Muscle layer of colon (tissue), 2 donors: ENCODE data around the gene ARID3A.

Experiments used
- H3K27ac ChIP-seq: one replicate; pipeline ENCODE4 v1.7.0; 2013; ENCODE audit warnings: low read depth, mild to moderate bottlenecking, low read length, moderate library complexity
- H3K27me3 ChIP-seq, 2 donors: one replicate each; pipeline ENCODE4 v1.7.0; 2013; ENCODE audit warnings: low read length in 2 of 2, mild to moderate bottlenecking in 2 of 2; ENCODE audit not compliant: insufficient read depth in 2 of 2, control insufficient read depth in 1 of 2
- H3K36me3 ChIP-seq: one replicate; pipeline ENCODE4 v1.7.0; 2013; ENCODE audit warnings: mild to moderate bottlenecking, low read length; ENCODE audit not compliant: insufficient read depth
- H3K4me1 ChIP-seq: one replicate; pipeline ENCODE4 v1.7.0; 2013; ENCODE audit warnings: mild to moderate bottlenecking, low read length; ENCODE audit not compliant: insufficient read depth
- H3K4me3 ChIP-seq, 2 donors: one replicate each; pipeline ENCODE4 v1.7.0; 2013; ENCODE audit warnings: low read length in 2 of 2, low read depth in 1 of 2, mild to moderate bottlenecking in 1 of 2, moderate library complexity in 1 of 2
- H3K9ac ChIP-seq: one replicate; pipeline ENCODE4 v1.7.0; 2013; ENCODE audit warnings: low read length
- H3K9me3 ChIP-seq: one replicate; pipeline ENCODE4 v1.7.0; 2013; ENCODE audit warnings: mild to moderate bottlenecking, low read length
- donor health status: abdominal sarcoma.
- donor health status: Adenocarcinoma of cecum.

The ARID3A gene

DNA sequence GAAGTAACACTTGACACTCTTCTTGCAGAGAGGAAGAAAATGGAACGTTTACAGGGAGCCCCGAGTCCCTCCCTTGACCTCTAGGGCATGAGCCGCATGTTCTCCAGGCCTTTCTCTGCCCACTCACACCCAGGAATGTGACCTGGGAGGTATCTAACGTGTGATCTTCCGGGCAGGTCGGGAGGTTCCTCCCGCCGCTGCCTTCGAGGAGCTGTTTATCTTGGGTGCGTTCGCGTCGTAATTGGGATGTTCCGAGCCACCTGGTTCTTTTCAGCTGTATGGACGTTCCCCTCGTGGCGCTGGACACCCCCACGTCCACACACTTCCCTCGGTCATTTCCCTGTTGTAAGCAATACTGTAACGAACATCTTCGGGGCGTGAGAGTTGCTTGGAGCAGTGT lies 13.6 kb downstream of the ARID3A start:
- Histone ChIP-seq H3K9me3 (no peaks in the 10 kb centered on the region), H3K4me1 (peaks cover 24% of the 10 kb centered on the region), H3K4me3 (no peak overlapping the region), H3K27ac (no peak overlapping the region), H3K9ac (no peak overlapping the region), H3K36me3 (no peaks in the 10 kb centered on the region), H3K27me3 (no peaks in the 10 kb centered on the region)

DNA sequence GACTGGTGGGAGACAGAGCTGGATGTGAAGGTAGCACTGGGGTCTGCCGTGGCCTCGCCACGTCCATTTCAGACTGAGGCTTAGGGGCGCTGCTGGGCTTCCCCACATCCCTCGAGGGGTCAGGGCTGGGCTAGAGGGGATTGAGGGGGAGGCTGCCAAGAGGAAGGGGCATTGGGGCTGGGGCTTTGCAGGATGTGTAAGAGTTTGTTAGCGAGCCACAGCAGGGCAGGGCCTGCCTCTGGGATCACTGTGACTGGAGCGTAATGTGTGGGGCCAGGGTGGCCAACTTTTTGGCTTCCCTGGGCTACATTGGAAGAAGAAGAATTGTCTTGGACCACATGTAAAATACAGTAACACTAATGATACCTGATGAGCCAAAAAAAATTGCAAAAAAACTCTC lies 14.1 kb downstream of the ARID3A start:
- Histone ChIP-seq H3K36me3 (no peaks in the 10 kb centered on the region), H3K4me1 (peaks cover 19% of the 10 kb centered on the region), H3K27me3 (no peaks in the 10 kb centered on the region), H3K4me3 (no peak overlapping the region), H3K9ac (no peak overlapping the region), H3K27ac (peak overlapping the region; percentile 76), H3K9me3 (no peaks in the 10 kb centered on the region)

DNA sequence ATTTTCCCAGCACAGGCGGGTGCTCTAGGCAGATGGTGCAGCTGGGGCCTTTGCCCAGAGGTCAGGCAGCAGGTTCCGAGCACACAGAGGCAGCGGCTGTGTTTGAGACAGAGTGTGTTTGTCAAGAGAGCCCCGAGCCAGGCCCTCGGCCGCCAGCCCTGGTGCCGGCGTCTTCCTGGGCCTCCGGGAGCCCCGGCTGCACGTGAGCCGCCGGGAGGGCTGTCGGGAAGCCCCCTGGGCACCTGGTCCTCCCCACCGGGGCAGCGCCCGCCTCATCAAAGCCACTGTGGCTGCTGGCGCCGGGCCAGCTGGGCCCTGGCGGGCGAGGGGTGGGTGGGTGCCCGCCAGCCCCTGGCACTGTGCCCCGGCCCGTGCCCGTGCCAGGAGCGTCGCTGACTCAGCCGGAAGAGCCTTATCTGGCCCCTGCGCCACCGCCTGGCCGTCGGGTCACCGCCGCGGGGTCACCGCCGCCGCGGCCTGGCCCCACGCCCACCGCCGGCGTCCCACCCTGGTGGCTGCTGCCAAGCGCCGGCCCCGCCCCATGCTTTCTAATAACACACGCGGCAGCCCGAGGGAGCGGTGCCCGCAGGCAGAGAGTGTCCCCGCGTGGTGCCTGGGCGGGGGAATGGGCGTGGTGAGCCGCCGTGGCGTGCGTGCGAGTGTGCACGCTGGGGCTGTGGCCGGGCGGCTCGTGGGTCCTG lies 14.9 kb downstream of the ARID3A start:
- Histone ChIP-seq H3K9me3 (no peaks in the 10 kb centered on the region), H3K36me3 (no peaks in the 10 kb centered on the region), H3K27me3 (no peaks in the 10 kb centered on the region), H3K4me1 (peaks cover 14% of the 10 kb centered on the region), H3K4me3 (peak overlapping the region; percentile 3 to 32), H3K9ac (peak overlapping the region; percentile 3), H3K27ac (peak overlapping the region; percentile 76)

DNA sequence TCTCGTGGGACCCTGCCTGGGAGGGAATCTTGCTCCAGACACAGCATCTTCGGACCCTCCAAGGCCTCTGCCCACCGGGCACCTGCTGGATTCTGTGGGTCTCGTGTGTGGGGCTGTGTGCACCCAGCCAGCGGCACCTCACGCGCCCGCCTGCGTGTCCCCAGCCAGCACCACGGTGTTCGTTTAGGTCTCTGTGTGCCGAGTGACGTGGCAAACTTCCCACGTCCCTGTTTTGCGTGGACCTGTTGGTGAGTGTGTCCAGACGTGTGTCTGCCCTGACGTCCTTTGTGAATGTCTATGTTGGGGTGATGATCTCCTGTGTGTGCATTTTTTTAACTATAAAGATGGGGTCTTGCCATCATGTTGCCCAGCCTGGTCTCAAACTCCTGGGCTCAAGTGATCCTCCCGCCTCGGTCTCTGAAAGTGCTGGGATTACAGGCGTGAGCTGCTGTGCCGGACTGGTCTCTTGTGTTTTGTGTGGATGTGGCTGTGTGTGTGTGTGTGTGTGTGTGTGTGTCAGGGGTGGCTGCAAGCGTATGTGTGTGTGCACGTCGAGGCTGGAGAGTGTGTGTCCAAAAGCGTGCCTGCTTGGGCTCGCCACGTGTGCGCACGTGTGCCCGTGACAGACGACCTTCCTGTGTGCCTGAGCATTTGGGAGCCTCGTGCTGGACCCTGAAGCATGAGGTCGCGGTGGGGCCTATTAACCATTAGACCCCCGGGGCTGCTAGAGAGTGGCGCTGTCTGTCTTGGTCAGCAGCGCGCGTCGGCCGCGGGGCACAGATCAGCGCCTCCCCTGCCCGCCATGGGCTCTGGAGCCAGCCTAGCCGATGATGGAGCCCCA lies 15.7 kb downstream of the ARID3A start:
- H3K9me3 ChIP-seq: no peaks in the 10 kb centered on the region
- H3K4me1 ChIP-seq: peaks cover 14% of the 10 kb centered on the region
- peak overlapping the region; percentile 3 to 32 for H3K4me3 ChIP-seq
- no peaks in the 10 kb centered on the region for H3K36me3 ChIP-seq
- H3K27me3 ChIP-seq: no peaks in the 10 kb centered on the region
- peak overlapping the region; percentile 3 for H3K9ac ChIP-seq
- peak overlapping the region; percentile 76 for H3K27ac ChIP-seq

DNA sequence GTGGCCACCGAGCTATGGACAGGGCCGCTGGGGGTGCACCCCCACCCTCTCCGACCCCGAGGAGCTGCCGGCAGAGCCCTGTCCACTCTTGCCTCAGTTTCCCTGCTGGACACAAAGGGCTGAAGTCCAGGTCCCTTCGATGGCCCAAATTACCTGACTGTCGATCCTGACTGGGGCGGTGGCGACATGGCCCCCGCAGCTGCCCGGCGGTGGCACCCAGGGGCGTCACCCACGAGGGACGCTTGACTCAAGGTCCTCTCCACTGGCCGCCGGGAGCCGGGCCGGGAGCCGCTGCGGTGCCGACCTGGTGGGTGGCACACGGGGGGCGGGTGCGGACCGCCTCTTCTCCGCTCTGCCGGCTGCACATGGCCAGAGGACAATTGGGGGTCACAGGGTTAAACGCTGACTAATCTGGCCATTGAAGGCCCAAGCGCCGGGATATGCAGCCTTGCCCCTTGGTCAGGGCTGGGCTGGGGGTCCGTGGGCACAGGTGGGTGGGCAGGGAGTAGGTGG lies 16.4 kb downstream of the ARID3A start:
- Histone ChIP-seq H3K4me3 (no peak overlapping the region), H3K9me3 (no peaks in the 10 kb centered on the region), H3K27ac (no peak overlapping the region), H3K36me3 (no peaks in the 10 kb centered on the region), H3K27me3 (no peaks in the 10 kb centered on the region), H3K4me1 (peaks cover 14% of the 10 kb centered on the region), H3K9ac (no peak overlapping the region)

DNA sequence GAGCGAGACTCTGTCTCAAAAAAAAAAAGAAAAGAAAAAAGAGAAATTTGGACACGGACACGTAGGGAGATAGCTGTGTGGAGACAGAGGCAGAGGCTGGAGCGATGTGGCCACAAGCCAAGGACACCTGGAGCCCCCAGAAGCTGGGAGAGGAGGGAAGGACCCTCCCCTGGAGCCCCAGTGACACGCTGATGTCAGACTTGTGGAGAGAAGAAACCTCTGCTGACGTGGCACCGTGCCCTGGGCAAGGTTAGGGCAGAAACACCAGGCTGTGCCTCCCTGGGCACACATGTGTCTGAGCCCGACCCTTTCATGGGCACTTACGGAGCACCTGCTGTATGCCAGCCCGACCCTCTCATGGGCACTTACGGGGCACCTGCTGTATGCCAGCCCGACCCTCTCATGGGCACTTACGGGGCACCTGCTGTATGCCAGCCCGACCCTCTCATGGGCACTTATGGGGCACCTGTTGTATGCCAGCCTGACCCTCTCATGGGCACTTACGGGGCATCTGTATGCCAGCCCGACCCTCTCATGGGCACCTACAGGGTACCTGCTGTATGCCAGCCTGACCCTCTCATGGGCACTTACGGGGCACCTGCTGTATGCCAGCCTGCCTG lies 17.8 kb downstream of the ARID3A start:
- H3K9ac ChIP-seq: no peak overlapping the region
- peaks cover 14% of the 10 kb centered on the region for H3K4me1 ChIP-seq
- no peaks in the 10 kb centered on the region for H3K9me3 ChIP-seq
- H3K4me3 ChIP-seq: no peak overlapping the region
- no peaks in the 10 kb centered on the region for H3K36me3 ChIP-seq
- H3K27me3 ChIP-seq: no peaks in the 10 kb centered on the region
- H3K27ac ChIP-seq: no peak overlapping the region

DNA sequence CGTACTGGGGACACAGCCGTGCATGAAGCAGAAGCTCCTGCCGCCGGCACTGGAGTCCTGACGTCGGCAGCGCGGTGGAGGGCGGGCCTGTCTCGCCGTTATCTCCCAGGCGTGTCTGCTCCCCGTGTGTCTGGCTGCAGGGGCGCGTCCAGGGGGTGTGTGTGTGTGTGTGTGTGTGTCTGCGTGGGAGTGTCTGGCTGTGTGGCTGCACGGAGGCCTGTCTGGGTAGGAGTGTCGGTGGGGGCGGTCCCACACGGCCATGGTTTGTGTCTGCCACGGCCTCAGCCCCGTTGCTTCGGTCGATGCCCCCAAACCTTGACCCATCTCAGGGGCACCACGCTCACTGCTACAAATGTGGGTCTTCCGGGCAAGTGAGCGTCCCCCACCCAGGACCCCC lies 18.3 kb downstream of the ARID3A start:
- Histone ChIP-seq H3K27me3 (no peaks in the 10 kb centered on the region), H3K4me3 (no peak overlapping the region), H3K36me3 (no peaks in the 10 kb centered on the region), H3K4me1 (peaks cover 14% of the 10 kb centered on the region), H3K9me3 (no peaks in the 10 kb centered on the region), H3K9ac (no peak overlapping the region), H3K27ac (no peak overlapping the region)

DNA sequence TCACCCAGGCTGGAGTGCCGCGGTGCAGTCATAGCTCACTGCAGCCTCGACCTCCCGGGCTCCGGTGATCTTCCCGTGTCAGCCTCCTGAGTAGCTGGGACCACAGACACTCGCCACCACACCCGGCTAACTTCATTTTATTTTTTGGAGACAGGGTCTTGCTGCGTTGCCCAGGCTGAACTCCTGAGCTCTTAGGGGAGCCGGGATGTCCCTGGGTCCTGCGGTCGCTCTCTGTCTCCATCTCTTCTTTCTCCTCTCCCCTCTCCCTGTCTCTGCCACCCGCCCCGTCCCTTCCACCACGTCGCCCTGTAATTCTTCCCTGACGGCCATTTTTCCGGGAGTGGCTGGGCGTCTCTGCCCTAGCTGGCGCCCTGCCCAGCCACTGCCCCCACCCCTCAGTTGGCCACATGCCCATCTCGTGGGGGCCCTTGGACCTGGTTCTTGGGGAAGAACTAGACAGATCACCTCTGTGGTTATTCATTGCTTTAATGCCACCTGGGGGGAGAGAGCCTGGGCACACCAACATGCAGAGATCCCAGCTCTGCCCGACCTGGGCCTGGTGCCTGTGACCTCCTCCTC lies 18.9 kb downstream of the ARID3A start:
- no peak overlapping the region for H3K9ac ChIP-seq
- no peaks in the 10 kb centered on the region for H3K9me3 ChIP-seq
- no peaks in the 10 kb centered on the region for H3K36me3 ChIP-seq
- H3K27ac ChIP-seq: no peak overlapping the region
- no peak overlapping the region for H3K4me3 ChIP-seq
- H3K4me1 ChIP-seq: peaks cover 14% of the 10 kb centered on the region
- H3K27me3 ChIP-seq: no peaks in the 10 kb centered on the region

DNA sequence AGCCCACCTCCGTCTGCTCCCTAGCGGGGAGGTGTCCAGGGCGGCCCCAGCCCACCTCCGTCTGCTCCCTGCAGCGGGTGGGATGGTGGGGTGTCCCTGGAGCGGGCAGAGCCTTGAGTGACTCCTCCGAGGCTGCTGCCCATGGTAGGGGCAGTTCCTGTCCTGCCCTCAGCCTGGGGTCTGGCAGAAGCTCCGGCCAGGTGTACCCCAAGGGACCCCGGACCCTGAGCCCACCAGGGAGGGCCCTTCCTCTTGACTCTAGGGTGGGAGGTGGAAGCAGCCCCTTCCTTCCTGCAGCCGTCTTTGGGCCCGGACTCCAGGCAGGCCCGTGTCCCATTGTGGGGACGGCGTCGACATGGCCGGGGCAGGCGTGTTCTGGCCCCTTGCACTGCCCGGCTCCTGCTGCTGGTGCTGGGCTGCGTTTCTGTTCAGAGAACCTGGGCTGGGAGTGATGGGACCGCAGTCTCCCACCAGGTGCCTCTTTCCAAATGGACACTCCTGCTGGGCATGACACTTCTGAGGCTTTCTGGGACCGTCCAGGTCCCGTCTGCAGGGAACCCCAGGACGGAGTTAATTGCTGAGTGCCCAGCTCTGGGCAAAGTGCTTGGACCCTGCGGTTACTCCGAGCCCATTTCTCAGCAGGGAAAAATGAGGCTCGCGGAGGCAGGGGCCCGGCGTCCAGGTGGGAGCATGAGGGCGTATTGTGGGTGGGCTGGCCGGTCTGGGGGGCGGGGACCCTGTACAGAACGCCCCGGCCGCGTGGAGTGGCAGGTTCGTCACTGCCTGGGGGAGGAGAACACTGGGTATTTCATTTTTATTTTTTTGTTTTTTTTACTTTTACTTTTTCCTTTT lies 19.8 kb downstream of the ARID3A start:
- no peaks in the 10 kb centered on the region for H3K27me3 ChIP-seq
- peaks cover 7% of the 10 kb centered on the region for H3K4me1 ChIP-seq
- no peak overlapping the region for H3K27ac ChIP-seq
- no peak overlapping the region for H3K9ac ChIP-seq
- no peaks in the 10 kb centered on the region for H3K36me3 ChIP-seq
- H3K9me3 ChIP-seq: no peaks in the 10 kb centered on the region
- no peak overlapping the region for H3K4me3 ChIP-seq

DNA sequence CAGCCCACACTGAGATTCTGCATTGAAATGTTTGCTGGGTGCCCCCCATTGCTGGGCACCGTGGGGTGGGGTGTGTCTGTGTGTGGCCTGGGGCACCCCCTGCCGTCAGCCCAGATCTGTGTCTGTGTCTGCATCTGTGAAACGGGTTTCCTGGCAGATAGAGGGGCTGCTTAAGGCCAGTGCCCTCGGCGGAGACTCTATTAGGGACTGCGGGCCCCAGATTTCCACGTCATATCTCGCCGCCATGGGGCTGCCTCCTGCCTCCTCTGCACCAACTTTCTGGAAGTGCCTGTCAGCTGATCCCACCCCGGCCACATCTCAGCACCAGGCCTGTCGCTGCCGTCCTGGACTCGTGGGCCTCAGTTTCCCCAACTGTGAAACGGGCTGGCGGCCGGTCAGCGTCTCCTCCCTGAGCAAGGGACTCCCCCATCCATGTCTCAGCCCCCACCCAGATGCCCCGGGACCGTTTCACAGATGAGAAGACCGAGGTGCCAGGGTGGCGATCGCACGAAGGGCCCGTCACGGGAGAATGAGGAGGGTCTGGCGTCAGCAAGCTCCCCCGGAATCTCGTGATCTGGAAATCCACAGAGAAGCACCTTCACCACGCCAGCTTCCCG lies 21.4 kb downstream of the ARID3A start:
- Histone ChIP-seq H3K36me3 (no peaks in the 10 kb centered on the region), H3K9me3 (no peaks in the 10 kb centered on the region), H3K4me3 (no peak overlapping the region), H3K4me1 (no peaks in the 10 kb centered on the region), H3K9ac (no peak overlapping the region), H3K27me3 (no peaks in the 10 kb centered on the region), H3K27ac (no peak overlapping the region)
